DND-41 (cell line): ENCODE results near the gene OR52K2.

Experiments
- EZH2 ChIP-seq: IDR thresholded peaks from 3 replicates; pipeline ENCODE4 v1.6.1; 2012; ENCODE audit warnings: borderline replicate concordance, low read depth, mild to moderate bottlenecking, moderate library complexity, low read length, inconsistent platforms; ENCODE audit not compliant: severe bottlenecking
- TF ChIP-seq, protein P1 (sequence below): IDR thresholded peaks from 2 replicates; pipeline ENCODE4 v1.5.1; 2012; ENCODE audit warnings: borderline replicate concordance, low read length, moderate library complexity, mild to moderate bottlenecking; ENCODE audit not compliant: poor library complexity, severe bottlenecking; ENCODE audit errors: extremely low read depth

DNA sequence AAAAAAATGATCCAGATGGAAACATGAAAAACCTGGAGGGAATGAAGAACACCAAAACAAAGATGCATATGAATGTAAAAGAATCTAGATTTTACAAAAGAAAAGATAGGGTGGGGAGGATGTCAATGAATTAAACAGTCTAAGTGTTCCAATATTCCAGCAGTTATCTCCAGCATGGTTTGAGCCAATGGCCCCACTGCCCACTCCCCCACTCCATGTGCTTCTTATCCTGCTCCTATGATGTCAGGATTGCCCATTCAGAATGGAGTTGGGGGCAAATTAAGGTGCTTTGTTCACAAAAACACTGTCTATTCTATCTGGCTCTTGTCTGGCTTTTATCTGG, 32.1 kb downstream of the OR52K2 start:
- TF ChIP-seq, protein P1, sequence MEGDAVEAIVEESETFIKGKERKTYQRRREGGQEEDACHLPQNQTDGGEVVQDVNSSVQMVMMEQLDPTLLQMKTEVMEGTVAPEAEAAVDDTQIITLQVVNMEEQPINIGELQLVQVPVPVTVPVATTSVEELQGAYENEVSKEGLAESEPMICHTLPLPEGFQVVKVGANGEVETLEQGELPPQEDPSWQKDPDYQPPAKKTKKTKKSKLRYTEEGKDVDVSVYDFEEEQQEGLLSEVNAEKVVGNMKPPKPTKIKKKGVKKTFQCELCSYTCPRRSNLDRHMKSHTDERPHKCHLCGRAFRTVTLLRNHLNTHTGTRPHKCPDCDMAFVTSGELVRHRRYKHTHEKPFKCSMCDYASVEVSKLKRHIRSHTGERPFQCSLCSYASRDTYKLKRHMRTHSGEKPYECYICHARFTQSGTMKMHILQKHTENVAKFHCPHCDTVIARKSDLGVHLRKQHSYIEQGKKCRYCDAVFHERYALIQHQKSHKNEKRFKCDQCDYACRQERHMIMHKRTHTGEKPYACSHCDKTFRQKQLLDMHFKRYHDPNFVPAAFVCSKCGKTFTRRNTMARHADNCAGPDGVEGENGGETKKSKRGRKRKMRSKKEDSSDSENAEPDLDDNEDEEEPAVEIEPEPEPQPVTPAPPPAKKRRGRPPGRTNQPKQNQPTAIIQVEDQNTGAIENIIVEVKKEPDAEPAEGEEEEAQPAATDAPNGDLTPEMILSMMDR: no peak
- TF ChIP-seq EZH2: no peak
